Stimulated activated effector memory CD8-positive, alpha-beta T cell treated with anti-CD3 and anti-CD28 coated beads, Interleukin-12 subunit alpha, Interleukin-12 subunit beta, amount 100 ng/mL, for 72 hours (primary cell): ENCODE measurements around the gene ATG2B.

Source experiments
- ATAC-seq: fragments of 150-1000 bp; cut with Tn5 transposase; 2 replicates; pipeline ENCODE4 v1.10.0; 2021
- DNase-seq, 2 donors: peaks; one replicate each; pipeline ENCODE4 v3.0.0; 2021 to 2022; ENCODE audit warnings: low spot score in 2 of 2
- H3K27ac Mint-ChIP-seq: one replicate; pipeline ENCODE4 v1.8.0; 2022; ENCODE audit warnings: mild to moderate bottlenecking, mixed read lengths
- H3K36me3 Mint-ChIP-seq: one replicate; pipeline ENCODE4 v1.8.0; 2022; ENCODE audit warnings: mild to moderate bottlenecking, mixed read lengths
- H3K4me1 Mint-ChIP-seq: one replicate; pipeline ENCODE4 v1.8.0; 2022; ENCODE audit warnings: mixed read lengths
- H3K4me3 Mint-ChIP-seq: one replicate; pipeline ENCODE4 v1.8.0; 2022; ENCODE audit warnings: mild to moderate bottlenecking, mixed read lengths
- H3K9me3 Mint-ChIP-seq: one replicate; pipeline ENCODE4 v1.8.0; 2022; ENCODE audit warnings: mixed read lengths

Gene ATG2B

GRCh38 chr14:96391293-96392118 is 28.4 kb upstream of the ATG2B start:
- H3K4me1 Mint-ChIP-seq, result peaks cover 5% of the 10 kb centered on the region
- H3K36me3 Mint-ChIP-seq, result no peaks in the 10 kb centered on the region
- peak overlapping the region; percentile 92 for H3K4me3 Mint-ChIP-seq
- peak; percentile 94 for ATAC-seq
- H3K27ac Mint-ChIP-seq, result peak overlapping the region; percentile 90
- DNase-seq, result peak; percentile 100
- no peaks in the 10 kb centered on the region for H3K9me3 Mint-ChIP-seq

GRCh38 chr14:96390965-96391292 is 27.8 kb upstream of the ATG2B start:
- ATAC-seq (no peak), DNase-seq (no peak)
- H3K9me3 Mint-ChIP-seq, result no peaks in the 10 kb centered on the region
- H3K4me3 Mint-ChIP-seq, result peak overlapping the region; percentile 92
- peaks cover 5% of the 10 kb centered on the region for H3K4me1 Mint-ChIP-seq
- H3K27ac Mint-ChIP-seq, result peak overlapping the region; percentile 90
- H3K36me3 Mint-ChIP-seq, result peaks cover under 1% of the 10 kb centered on the region

GRCh38 chr14:96385385-96385784 is 22.2 kb upstream of the ATG2B start:
- ATAC-seq, result no peak

GRCh38 chr14:96384740-96385139 is 21.6 kb upstream of the ATG2B start:
- H3K9me3 Mint-ChIP-seq, result no peaks in the 10 kb centered on the region
- H3K27ac Mint-ChIP-seq, result no peak overlapping the region
- no peak overlapping the region for H3K4me3 Mint-ChIP-seq
- ATAC-seq (no peak), DNase-seq (no peak)
- H3K36me3 Mint-ChIP-seq, result peaks cover 42% of the 10 kb centered on the region
- no peaks in the 10 kb centered on the region for H3K4me1 Mint-ChIP-seq

More at GRCh38 chr14:96385385-96385784, 22.2 kb upstream of the ATG2B start:
- H3K27ac Mint-ChIP-seq, result no peak overlapping the region
- H3K9me3 Mint-ChIP-seq, result no peaks in the 10 kb centered on the region
- H3K4me1 Mint-ChIP-seq, result no peaks in the 10 kb centered on the region
- peaks cover 42% of the 10 kb centered on the region for H3K36me3 Mint-ChIP-seq
- H3K4me3 Mint-ChIP-seq, result no peak overlapping the region
- no peak for DNase-seq

GRCh38 chr14:96384053-96384452 is 20.9 kb upstream of the ATG2B start:
- no peaks in the 10 kb centered on the region for H3K9me3 Mint-ChIP-seq
- ATAC-seq (no peak), DNase-seq (no peak)
- H3K36me3 Mint-ChIP-seq, result peaks cover 42% of the 10 kb centered on the region
- no peaks in the 10 kb centered on the region for H3K4me1 Mint-ChIP-seq
- no peak overlapping the region for H3K27ac Mint-ChIP-seq
- H3K4me3 Mint-ChIP-seq, result no peak overlapping the region

GRCh38 chr14:96383445-96383844 is 20.3 kb upstream of the ATG2B start:
- DNase-seq (no peak), ATAC-seq (no peak)
- Mint-ChIP-seq H3K36me3 (peaks cover 42% of the 10 kb centered on the region), H3K27ac (no peak overlapping the region), H3K4me1 (no peaks in the 10 kb centered on the region), H3K4me3 (no peak overlapping the region), H3K9me3 (no peaks in the 10 kb centered on the region)

- no peak for DNase-seq
- H3K27ac Mint-ChIP-seq, result no peak overlapping the region
- H3K4me1 Mint-ChIP-seq, result no peaks in the 10 kb centered on the region
- ATAC-seq, result peak; percentile 79
- no peaks in the 10 kb centered on the region for H3K9me3 Mint-ChIP-seq
- peaks cover 39% of the 10 kb centered on the region for H3K36me3 Mint-ChIP-seq
- no peak overlapping the region for H3K4me3 Mint-ChIP-seq
Observed at GRCh38 chr14:96380735-96381134, 17.6 kb upstream of the ATG2B start.

GRCh38 chr14:96376093-96376492 is 13.0 kb upstream of the ATG2B start:
- ATAC-seq (no peak), DNase-seq (no peak)
- Mint-ChIP-seq H3K4me3 (no peak overlapping the region), H3K27ac (no peak overlapping the region), H3K36me3 (no peaks in the 10 kb centered on the region), H3K4me1 (no peaks in the 10 kb centered on the region), H3K9me3 (no peaks in the 10 kb centered on the region)

- Mint-ChIP-seq H3K4me3 (no peak overlapping the region), H3K9me3 (no peaks in the 10 kb centered on the region), H3K27ac (no peak overlapping the region), H3K4me1 (peaks cover 8% of the 10 kb centered on the region), H3K36me3 (no peaks in the 10 kb centered on the region)
- no peak for ATAC-seq
- DNase-seq, result no peak
Observed at GRCh38 chr14:96373538-96373937, 10.4 kb upstream of the ATG2B start.

GRCh38 chr14:96370528-96370927 is 7.4 kb upstream of the ATG2B start:
- Mint-ChIP-seq H3K4me1 (peaks cover 12% of the 10 kb centered on the region), H3K9me3 (no peaks in the 10 kb centered on the region), H3K4me3 (no peak overlapping the region), H3K27ac (no peak overlapping the region), H3K36me3 (no peaks in the 10 kb centered on the region)
- no peak for DNase-seq
- no peak for ATAC-seq

- Mint-ChIP-seq H3K4me3 (no peak overlapping the region), H3K27ac (peak overlapping the region; percentile 69), H3K9me3 (no peaks in the 10 kb centered on the region), H3K36me3 (no peaks in the 10 kb centered on the region), H3K4me1 (peaks cover 27% of the 10 kb centered on the region)
- ATAC-seq (no peak), DNase-seq (no peak)
Observed at GRCh38 chr14:96368534-96368933, 5.4 kb upstream of the ATG2B start.

GRCh38 chr14:96364962-96365361 is 1.8 kb upstream of the ATG2B start:
- peak overlapping the region; percentile 90 for H3K4me3 Mint-ChIP-seq
- DNase-seq (no peak), ATAC-seq (no peak)
- H3K27ac Mint-ChIP-seq, result peak overlapping the region; percentile 48
- peaks cover 50% of the 10 kb centered on the region for H3K4me1 Mint-ChIP-seq
- H3K36me3 Mint-ChIP-seq, result no peaks in the 10 kb centered on the region
- H3K9me3 Mint-ChIP-seq, result no peaks in the 10 kb centered on the region

- DNase-seq, result no peak
- H3K27ac Mint-ChIP-seq, result peak overlapping the region; percentile 48
- peak overlapping the region; percentile 90 for H3K4me3 Mint-ChIP-seq
- H3K4me1 Mint-ChIP-seq, result peaks cover 52% of the 10 kb centered on the region
- no peaks in the 10 kb centered on the region for H3K9me3 Mint-ChIP-seq
- H3K36me3 Mint-ChIP-seq, result no peaks in the 10 kb centered on the region
- peak; percentile 26 for ATAC-seq
Observed at GRCh38 chr14:96363751-96364336, 703 bp upstream of the ATG2B start.

GRCh38 chr14:96362071-96362964 is 823 bp downstream of the ATG2B start:
- H3K36me3 Mint-ChIP-seq, result no peaks in the 10 kb centered on the region
- peak overlapping the region; percentile 90 for H3K4me3 Mint-ChIP-seq
- peaks cover 47% of the 10 kb centered on the region for H3K4me1 Mint-ChIP-seq
- ATAC-seq (peak; percentile 53), DNase-seq (peak in 1 of 2 donors; percentile 59)
- H3K9me3 Mint-ChIP-seq, result no peaks in the 10 kb centered on the region
- H3K27ac Mint-ChIP-seq, result peak overlapping the region; percentile 97

- Mint-ChIP-seq H3K27ac (no peak overlapping the region), H3K4me1 (peaks cover 49% of the 10 kb centered on the region), H3K36me3 (no peaks in the 10 kb centered on the region)
Observed at GRCh38 chr14:96359959-96360358, 3.2 kb downstream of the ATG2B start.

More at GRCh38 chr14:96359959-96360358, 3.2 kb downstream of the ATG2B start:
- Mint-ChIP-seq H3K4me3 (no peak overlapping the region), H3K9me3 (no peaks in the 10 kb centered on the region)
- ATAC-seq (no peak), DNase-seq (no peak)
